Body of pancreas (tissue), 4 donors: ENCODE results near the gene RBFOX2. TPM values are rescaled to one million over a fixed set of nuclear protein-coding genes. Genes with fewer than 3 reads are reported as not detected.

ENCODE experiments used
- ATAC-seq: fragments of 150-250 bp; one replicate; pipeline ENCODE4 v1.9.1; 2016
- DNase-seq, 4 donors: peaks; one replicate each; pipeline ENCODE4 v3.0.0-alpha.2; 2019
- H3K27ac ChIP-seq, 4 donors: fragments of 200-600 bp; sonication (generic); 1 replicate in 3 of 4; 2 replicates in 1 of 4; pipeline versions ENCODE4 v1.5.1 to v1.6.1; 2016 to 2019; ENCODE audit warnings: mild to moderate bottlenecking in 1 of 4, mixed read lengths in 1 of 4, moderate library complexity in 1 of 4
- H3K27me3 ChIP-seq, 2 donors: fragments of 200-600 bp; sonication (generic); one replicate each; pipeline ENCODE4 v1.6.0; 2016; ENCODE audit warnings: mild to moderate bottlenecking in 1 of 2
- H3K36me3 ChIP-seq, 2 donors: fragments of 200-600 bp; sonication (generic); replicated peaks in 1 of 2; 2 replicates each; pipeline ENCODE4 v1.5.1; 2016; ENCODE audit warnings: low read depth in 2 of 2; ENCODE audit not compliant: insufficient read depth in 1 of 2
- H3K4me1 ChIP-seq: fragments of 200-600 bp; sonication (generic); one replicate; pipeline ENCODE4 v1.6.0; 2016
- H3K4me3 ChIP-seq, 2 donors: fragments of 200-600 bp; sonication (generic); 1 replicate in 1 of 2; 2 replicates in 1 of 2; pipeline ENCODE4 v1.5.1; 2016 to 2019
- H3K9me3 ChIP-seq, 3 donors: fragments of 200-600 bp; sonication (generic); 1 replicate in 2 of 3; 2 replicates in 1 of 3; pipeline ENCODE4 v1.5.1; 2016
- CTCF ChIP-seq, 7 experiments: fragments of 450-650 bp in 4 of 7; fragments of 200-600 bp in 3 of 7; sonication (generic) in 3 of 7; IDR thresholded peaks; one replicate each; pipeline ENCODE4 v1.5.1; 2016 to 2019; ENCODE audit warnings: antibody characterized with exemption in 7 of 7
- POLR2A ChIP-seq, 3 donors: fragments of 450-650 bp; IDR thresholded peaks; one replicate each; pipeline ENCODE4 v1.6.1; 2016; ENCODE audit warnings: antibody characterized with exemption in 3 of 3, mild to moderate bottlenecking in 2 of 3
- WGBS, 2 donors: methylation state at CpG; one replicate each; pipeline ENCODE4 v1.1.5; 2017; 5-methylcytosine and 5-hydroxymethylcytosine counted together
- intact Hi-C: fragments of 100-400 bp; cut with DNase I; formaldehyde crosslinking; loops from one replicate; pipeline ENCODE4 v1.15.1; 2023
- total RNA-seq, 2 donors: library from RNA; depleted of rRNA; stranded (reverse); fragments of >200 nt; gene quantifications; one replicate each; pipeline ENCODE4 v1.1.0, GENCODE V29; 2016

RBFOX2 gene
- total RNA-seq, 2 donors from 2014 or later, result 28.7 to 31.1 TPM

- DNase-seq (peak in 1 of 4 donors; percentile 26), ATAC-seq (no peak)
- Histone ChIP-seq H3K36me3 (no peaks in the 10 kb centered on the region), H3K27me3 (no peaks in the 10 kb centered on the region), H3K27ac (peak overlapping the region in 2 of 4 donors; percentile 85 to 92), H3K4me1 (peaks cover 73% of the 10 kb centered on the region), H3K4me3 (no peak overlapping the region), H3K9me3 (no peaks in the 10 kb centered on the region)
- intact Hi-C loops, result no loop called here
- 69 to 78% methylated on average over 4 of the region's 4 CpGs for WGBS, 2 donors
- TF ChIP-seq CTCF (IDR thresholded peaks at IDR 0.05), result no peak
- TF ChIP-seq POLR2A (IDR thresholded peaks at IDR 0.05), result no peak
Measured at GRCh38 chr22:35970616-35971455, 57.8 kb downstream of the RBFOX2 start.

- WGBS, 2 donors, result 95 to 100% methylated on average over 3 of the region's 3 CpGs
Measured at GRCh38 chr22:35967046-35967397, 61.6 kb downstream of the RBFOX2 start.

GRCh38 chr22:35966314-35967045 lies 62.1 kb downstream of the RBFOX2 start:
- DNase-seq, result no peak
- intact Hi-C loops, result no loop called here
- peaks cover 33% of the 10 kb centered on the region for H3K4me1 ChIP-seq

More at GRCh38 chr22:35967046-35967397, 61.6 kb downstream of the RBFOX2 start:
- DNase-seq (no peak), ATAC-seq (no peak)
- H3K27me3 ChIP-seq, result no peaks in the 10 kb centered on the region
- no peak overlapping the region for H3K27ac ChIP-seq
- H3K36me3 ChIP-seq, result no peaks in the 10 kb centered on the region
- H3K9me3 ChIP-seq, result no peaks in the 10 kb centered on the region
- no peak for TF ChIP-seq CTCF (IDR thresholded peaks at IDR 0.05)
- TF ChIP-seq POLR2A (IDR thresholded peaks at IDR 0.05), result no peak
- H3K4me1 ChIP-seq, result peaks cover 39% of the 10 kb centered on the region
- H3K4me3 ChIP-seq, result no peak overlapping the region
- intact Hi-C loops, result no loop called here

GRCh38 chr22:35963237-35963810 lies 65.3 kb downstream of the RBFOX2 start:
- no peak overlapping the region for H3K4me3 ChIP-seq
- 90 to 94% methylated on average over 8 of the region's 8 CpGs for WGBS, 2 donors
- peaks cover 15% of the 10 kb centered on the region for H3K4me1 ChIP-seq
- TF ChIP-seq POLR2A (IDR thresholded peaks at IDR 0.05), result no peak
- intact Hi-C loops, result no loop called here
- H3K27ac ChIP-seq, result no peak overlapping the region
- no peaks in the 10 kb centered on the region for H3K27me3 ChIP-seq
- no peak for DNase-seq
- H3K36me3 ChIP-seq, result no peaks in the 10 kb centered on the region
- no peaks in the 10 kb centered on the region for H3K9me3 ChIP-seq
- no peak for ATAC-seq

More at GRCh38 chr22:35966314-35967045, 62.1 kb downstream of the RBFOX2 start:
- Histone ChIP-seq H3K4me3 (no peak overlapping the region), H3K27me3 (no peaks in the 10 kb centered on the region), H3K9me3 (no peaks in the 10 kb centered on the region), H3K36me3 (no peaks in the 10 kb centered on the region), H3K27ac (no peak overlapping the region)
- TF ChIP-seq POLR2A (IDR thresholded peaks at IDR 0.05) (no peak), CTCF (IDR thresholded peaks at IDR 0.05) (no peak)
- 87 to 89% methylated on average over 6 of the region's 6 CpGs for WGBS, 2 donors
- ATAC-seq, result no peak
